Mesenteric fat pad (tissue), 1 donor: ENCODE results near the gene C1QL4. TPM values are rescaled to one million over a fixed set of nuclear protein-coding genes. Genes with fewer than 3 reads are reported as not detected.

Source experiments
- DNase-seq: peaks from one replicate; pipeline ENCODE4 v3.0.0-alpha.2; 2020; ENCODE audit warnings: low spot score
- total RNA-seq: library from RNA; stranded (reverse); fragmentation: NEBNext Ultra II Directional; extraction: Animal tissue kit (Norgen Biotek cat#: 25700); gene quantifications from one replicate; pipeline ENCODE4 v1.2.1, GENCODE V29; 2021
- donor health status: DM: yes; HTN: yes; CAD: no.

Gene C1QL4
- total RNA-seq, 1 donor from 2014 or later: not detected

- DNase-seq: peak; percentile 68
These were observed 11.8 kb upstream of the C1QL4 start for GRCh38 chr12:49348781-49349180.

GRCh38 chr12:49347311-49348193 is 10.6 kb upstream of the C1QL4 start:
- peak; percentile 93 for DNase-seq

- peak; percentile 53 for DNase-seq
These were observed 9.8 kb upstream of the C1QL4 start, which contains the start of gene DNAJC22 for GRCh38 chr12:49346659-49347310. DNAJC22 (plus strand) TSS chr12:49346888; CDS start chr12:49348873, 1,985 bp downstream.

GRCh38 chr12:49345825-49346658 is 9.1 kb upstream of the C1QL4 start:
- DNase-seq: peak; percentile 84

GRCh38 chr12:49345051-49345824 is 8.2 kb upstream of the C1QL4 start:
- peak; percentile 83 for DNase-seq

- no peak for DNase-seq
These were observed 7.6 kb upstream of the C1QL4 start for GRCh38 chr12:49344486-49345050.

- DNase-seq: peak; percentile 85
These were observed 6.1 kb upstream of the C1QL4 start for GRCh38 chr12:49342914-49343731.

- peak; percentile 94 for DNase-seq
These were observed 5.3 kb upstream of the C1QL4 start for GRCh38 chr12:49342066-49342913.

GRCh38 chr12:49341777-49342065 is 4.7 kb upstream of the C1QL4 start:
- no peak for DNase-seq

GRCh38 chr12:49340971-49341776 is 4.2 kb upstream of the C1QL4 start:
- DNase-seq: peak; percentile 69

- DNase-seq: no peak
These were observed 3.3 kb upstream of the C1QL4 start for GRCh38 chr12:49340095-49340870.

- peak; percentile 78 for DNase-seq
These were observed 2.5 kb upstream of the C1QL4 start for GRCh38 chr12:49339464-49339861.

GRCh38 chr12:49338830-49339463 is 2.0 kb upstream of the C1QL4 start:
- peak; percentile 59 for DNase-seq

- DNase-seq: no peak
These were observed 888 bp downstream of the C1QL4 start for GRCh38 chr12:49335955-49336644.

- peak; percentile 75 for DNase-seq
These were observed 1.7 kb downstream of the C1QL4 start for GRCh38 chr12:49335118-49335954.
